Neural crest cell (in vitro differentiated cells): ENCODE measurements around the gene NHSL2. TPM values are rescaled to one million over a fixed set of nuclear protein-coding genes. Genes with fewer than 3 reads are reported as not detected.

Experiments
- DNase-seq: peaks from one replicate; pipeline ENCODE4 v3.0.0; 2021; ENCODE audit warnings: low read depth, mixed read lengths, low spot score
- H3K27ac Mint-ChIP-seq: one replicate; pipeline ENCODE4 v1.8.0; 2021; ENCODE audit warnings: mild to moderate bottlenecking, mixed read lengths; ENCODE audit not compliant: unreplicated experiment
- H3K27me3 Mint-ChIP-seq: 2 replicates; pipeline ENCODE4 v1.8.0; 2021; ENCODE audit warnings: low read depth, mild to moderate bottlenecking, mixed read lengths
- H3K36me3 Mint-ChIP-seq: 2 replicates; pipeline ENCODE4 v1.8.0; 2021; ENCODE audit warnings: low read depth, mild to moderate bottlenecking, mixed read lengths
- H3K4me1 Mint-ChIP-seq: 2 replicates; pipeline ENCODE4 v1.8.0; 2021; ENCODE audit warnings: mixed read lengths
- H3K4me3 Mint-ChIP-seq: one replicate; pipeline ENCODE4 v1.8.0; 2021; ENCODE audit warnings: mild to moderate bottlenecking, mixed read lengths
- H3K9me3 Mint-ChIP-seq: 2 replicates; pipeline ENCODE4 v1.8.0; 2021; ENCODE audit warnings: mixed read lengths
- total RNA-seq: library from RNA; stranded (reverse); gene quantifications from 2 replicates; pipeline ENCODE4 v1.2.1, GENCODE V29; 2021
- TF ChIP-seq, protein P1 (sequence below): fragments of 200-600 bp; sonication (generic); conservative IDR thresholded peaks from 2 replicates; pipeline ENCODE4 v1.5.0; 2021; ENCODE audit warnings: antibody characterized with exemption, mild to moderate bottlenecking

The NHSL2 gene
- total RNA-seq, 1 donor from 2014 or later, result 9.9 TPM

GRCh38 chrX:72027024-72027913 is 116.6 kb downstream of the NHSL2 start:
- no peaks in the 10 kb centered on the region for H3K9me3 Mint-ChIP-seq
- no peak overlapping the region for H3K4me3 Mint-ChIP-seq
- no peak overlapping the region for H3K27ac Mint-ChIP-seq
- peaks cover 5% of the 10 kb centered on the region for H3K36me3 Mint-ChIP-seq
- no peaks in the 10 kb centered on the region for H3K27me3 Mint-ChIP-seq
- DNase-seq, result no peak
- peaks cover 10% of the 10 kb centered on the region for H3K4me1 Mint-ChIP-seq
- TF ChIP-seq, protein P1, sequence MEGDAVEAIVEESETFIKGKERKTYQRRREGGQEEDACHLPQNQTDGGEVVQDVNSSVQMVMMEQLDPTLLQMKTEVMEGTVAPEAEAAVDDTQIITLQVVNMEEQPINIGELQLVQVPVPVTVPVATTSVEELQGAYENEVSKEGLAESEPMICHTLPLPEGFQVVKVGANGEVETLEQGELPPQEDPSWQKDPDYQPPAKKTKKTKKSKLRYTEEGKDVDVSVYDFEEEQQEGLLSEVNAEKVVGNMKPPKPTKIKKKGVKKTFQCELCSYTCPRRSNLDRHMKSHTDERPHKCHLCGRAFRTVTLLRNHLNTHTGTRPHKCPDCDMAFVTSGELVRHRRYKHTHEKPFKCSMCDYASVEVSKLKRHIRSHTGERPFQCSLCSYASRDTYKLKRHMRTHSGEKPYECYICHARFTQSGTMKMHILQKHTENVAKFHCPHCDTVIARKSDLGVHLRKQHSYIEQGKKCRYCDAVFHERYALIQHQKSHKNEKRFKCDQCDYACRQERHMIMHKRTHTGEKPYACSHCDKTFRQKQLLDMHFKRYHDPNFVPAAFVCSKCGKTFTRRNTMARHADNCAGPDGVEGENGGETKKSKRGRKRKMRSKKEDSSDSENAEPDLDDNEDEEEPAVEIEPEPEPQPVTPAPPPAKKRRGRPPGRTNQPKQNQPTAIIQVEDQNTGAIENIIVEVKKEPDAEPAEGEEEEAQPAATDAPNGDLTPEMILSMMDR, result no peak

- Mint-ChIP-seq H3K4me1 (peaks cover 10% of the 10 kb centered on the region), H3K27ac (no peak overlapping the region), H3K27me3 (no peaks in the 10 kb centered on the region), H3K9me3 (no peaks in the 10 kb centered on the region), H3K4me3 (no peak overlapping the region), H3K36me3 (peaks cover 5% of the 10 kb centered on the region)
- DNase-seq, result no peak
- TF ChIP-seq, protein P1, result no peak
Observed at GRCh38 chrX:72027914-72028307, 117.3 kb downstream of the NHSL2 start.

GRCh38 chrX:72028701-72029470 is 118.2 kb downstream of the NHSL2 start:
- H3K4me3 Mint-ChIP-seq, result no peak overlapping the region
- no peaks in the 10 kb centered on the region for H3K27me3 Mint-ChIP-seq
- H3K36me3 Mint-ChIP-seq, result peaks cover 3% of the 10 kb centered on the region
- peak overlapping the region; percentile 78 for H3K27ac Mint-ChIP-seq
- H3K4me1 Mint-ChIP-seq, result peaks cover 10% of the 10 kb centered on the region
- no peaks in the 10 kb centered on the region for H3K9me3 Mint-ChIP-seq
- TF ChIP-seq, protein P1, result no peak
- no peak for DNase-seq

GRCh38 chrX:72029483-72030411 is 119.1 kb downstream of the NHSL2 start:
- Mint-ChIP-seq H3K4me3 (no peak overlapping the region), H3K36me3 (peaks cover 3% of the 10 kb centered on the region), H3K27ac (peak overlapping the region; percentile 28), H3K9me3 (no peaks in the 10 kb centered on the region), H3K4me1 (peaks cover 10% of the 10 kb centered on the region), H3K27me3 (no peaks in the 10 kb centered on the region)
- TF ChIP-seq, protein P1, result no peak
- no peak for DNase-seq

DNA sequence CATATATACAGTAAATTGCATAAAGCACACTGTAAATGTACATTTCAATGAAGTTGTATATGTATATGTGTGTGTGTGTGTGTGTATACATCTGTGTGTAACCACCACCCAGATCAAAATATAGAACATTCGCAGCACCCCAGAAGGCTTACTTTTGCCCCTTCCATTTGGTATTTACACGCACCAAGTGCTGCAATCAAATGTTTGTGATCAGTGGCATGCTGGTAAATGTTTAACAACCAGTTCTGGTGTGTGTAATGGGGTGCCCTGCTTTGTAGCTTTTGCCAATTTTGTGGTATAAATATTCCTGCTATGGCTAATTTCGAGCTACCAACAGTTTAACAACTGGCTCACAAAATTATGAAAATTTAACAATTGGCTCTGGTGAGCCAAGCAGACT is 119.8 kb downstream of the NHSL2 start:
- Mint-ChIP-seq H3K27me3 (no peaks in the 10 kb centered on the region), H3K4me1 (peaks cover 10% of the 10 kb centered on the region), H3K36me3 (peaks cover 3% of the 10 kb centered on the region), H3K27ac (peak overlapping the region; percentile 60), H3K4me3 (no peak overlapping the region), H3K9me3 (no peaks in the 10 kb centered on the region)
- TF ChIP-seq, protein P1, result no peak
- no peak for DNase-seq
